ENCODE measurements around the gene LSM10. TPM values are rescaled to one million over a fixed set of nuclear protein-coding genes. Genes with fewer than 3 reads are reported as not detected.

The LSM10 gene
- total and polyA plus RNA-seq, 9 of the 15 experiments (the other 6 are each of a cell fraction or from before 2014, with no cell fraction given), result 13.2 to 146 (median 68.9) TPM

DNA sequence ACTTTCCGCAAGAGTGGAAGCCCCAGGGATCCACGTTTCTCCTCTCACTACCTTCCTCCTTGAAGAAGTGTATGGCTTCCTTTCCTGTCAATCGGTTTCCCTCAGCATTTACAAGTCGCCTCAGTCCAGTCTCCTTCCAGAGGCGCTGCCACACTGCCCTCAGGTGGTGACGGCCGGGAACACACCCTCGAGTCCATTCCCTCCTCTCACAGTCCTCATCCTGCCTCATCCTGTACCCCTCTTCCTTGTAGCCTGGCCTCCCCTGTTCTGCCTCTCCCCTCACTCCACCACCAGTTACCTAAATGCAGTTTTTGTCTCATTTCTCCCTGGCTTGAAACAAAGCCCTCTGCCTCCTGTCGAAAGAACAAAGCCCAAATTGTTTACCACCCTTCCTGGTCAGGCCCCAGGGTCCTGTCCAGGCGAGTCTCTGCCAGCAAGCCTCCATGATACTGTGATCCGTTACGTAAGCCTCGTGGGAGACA is 23.2 kb upstream of the LSM10 start (continued):
- TF ChIP-seq, protein P1, sequence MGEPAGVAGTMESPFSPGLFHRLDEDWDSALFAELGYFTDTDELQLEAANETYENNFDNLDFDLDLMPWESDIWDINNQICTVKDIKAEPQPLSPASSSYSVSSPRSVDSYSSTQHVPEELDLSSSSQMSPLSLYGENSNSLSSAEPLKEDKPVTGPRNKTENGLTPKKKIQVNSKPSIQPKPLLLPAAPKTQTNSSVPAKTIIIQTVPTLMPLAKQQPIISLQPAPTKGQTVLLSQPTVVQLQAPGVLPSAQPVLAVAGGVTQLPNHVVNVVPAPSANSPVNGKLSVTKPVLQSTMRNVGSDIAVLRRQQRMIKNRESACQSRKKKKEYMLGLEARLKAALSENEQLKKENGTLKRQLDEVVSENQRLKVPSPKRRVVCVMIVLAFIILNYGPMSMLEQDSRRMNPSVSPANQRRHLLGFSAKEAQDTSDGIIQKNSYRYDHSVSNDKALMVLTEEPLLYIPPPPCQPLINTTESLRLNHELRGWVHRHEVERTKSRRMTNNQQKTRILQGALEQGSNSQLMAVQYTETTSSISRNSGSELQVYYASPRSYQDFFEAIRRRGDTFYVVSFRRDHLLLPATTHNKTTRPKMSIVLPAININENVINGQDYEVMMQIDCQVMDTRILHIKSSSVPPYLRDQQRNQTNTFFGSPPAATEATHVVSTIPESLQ (CRISPR knock-in tag; IDR thresholded peaks at IDR 0.05), result no peak
- TF ChIP-seq ZNF384 (IDR thresholded peaks at IDR 0.05; ENCODE audit: low read depth, low read length) (peak; percentile 48; the same call in 1 of the 2 replicates), MTA3 (IDR thresholded peaks at IDR 0.05; ENCODE audit: borderline replicate concordance) (0 out of 2 replicates have a peak, but pooled peaks have one; percentile 17), XRCC5 (IDR thresholded peaks at IDR 0.05; ENCODE audit: low read depth, low read length) (peak; percentile 82; the same call in 1 of the 2 replicates), SP1 (CRISPR knock-in tag; IDR thresholded peaks at IDR 0.05) (0 out of 2 replicates have a peak, but pooled peaks have one; percentile 33), GTF2A2 (tag; IDR thresholded peaks at IDR 0.05) (no peak), KDM1A (IDR thresholded peaks at IDR 0.05) (no peak), CBX3 (IDR thresholded peaks at IDR 0.05; ENCODE audit: borderline replicate concordance in 1 of 2, low read length in 2 of 2) (0 out of 3 replicates have a peak, but pooled peaks of 1 of the 2 experiments have one; percentile 22), CTBP1 (IDR thresholded peaks at IDR 0.05; ENCODE audit: borderline replicate concordance) (peak; percentile 69; the same call in 1 of the 2 replicates), RAD21 (CRISPR knock-in tag; conservative IDR thresholded peaks at IDR 0.05 in 1 of 2, IDR thresholded peaks at IDR 0.05 in 1 of 2) (peak; percentile 97 to 99), MAZ (CRISPR knock-in tag; conservative IDR thresholded peaks at IDR 0.05 in 1 of 2, IDR thresholded peaks at IDR 0.05 in 1 of 2) (peak in 1 of 2 experiments; percentile 57; a peak in 1 of 4 replicates), SMC3 (conservative IDR thresholded peaks at IDR 0.05; ENCODE audit: insufficient read depth, low read depth, low read length) (peak; percentile 99), CREM (IDR thresholded peaks at IDR 0.05; ENCODE audit: low read depth) (peak; percentile 64; the same call in 1 of the 2 replicates), LCOR (CRISPR knock-in tag; IDR thresholded peaks at IDR 0.05) (peak; percentile 70; the same call in 1 of the 2 replicates)
- TF ChIP-seq, protein P2, sequence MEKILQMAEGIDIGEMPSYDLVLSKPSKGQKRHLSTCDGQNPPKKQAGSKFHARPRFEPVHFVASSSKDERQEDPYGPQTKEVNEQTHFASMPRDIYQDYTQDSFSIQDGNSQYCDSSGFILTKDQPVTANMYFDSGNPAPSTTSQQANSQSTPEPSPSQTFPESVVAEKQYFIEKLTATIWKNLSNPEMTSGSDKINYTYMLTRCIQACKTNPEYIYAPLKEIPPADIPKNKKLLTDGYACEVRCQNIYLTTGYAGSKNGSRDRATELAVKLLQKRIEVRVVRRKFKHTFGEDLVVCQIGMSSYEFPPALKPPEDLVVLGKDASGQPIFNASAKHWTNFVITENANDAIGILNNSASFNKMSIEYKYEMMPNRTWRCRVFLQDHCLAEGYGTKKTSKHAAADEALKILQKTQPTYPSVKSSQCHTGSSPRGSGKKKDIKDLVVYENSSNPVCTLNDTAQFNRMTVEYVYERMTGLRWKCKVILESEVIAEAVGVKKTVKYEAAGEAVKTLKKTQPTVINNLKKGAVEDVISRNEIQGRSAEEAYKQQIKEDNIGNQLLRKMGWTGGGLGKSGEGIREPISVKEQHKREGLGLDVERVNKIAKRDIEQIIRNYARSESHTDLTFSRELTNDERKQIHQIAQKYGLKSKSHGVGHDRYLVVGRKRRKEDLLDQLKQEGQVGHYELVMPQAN (IDR thresholded peaks at IDR 0.05; ENCODE audit: borderline replicate concordance), result no peak
- TF ChIP-seq, protein P3, sequence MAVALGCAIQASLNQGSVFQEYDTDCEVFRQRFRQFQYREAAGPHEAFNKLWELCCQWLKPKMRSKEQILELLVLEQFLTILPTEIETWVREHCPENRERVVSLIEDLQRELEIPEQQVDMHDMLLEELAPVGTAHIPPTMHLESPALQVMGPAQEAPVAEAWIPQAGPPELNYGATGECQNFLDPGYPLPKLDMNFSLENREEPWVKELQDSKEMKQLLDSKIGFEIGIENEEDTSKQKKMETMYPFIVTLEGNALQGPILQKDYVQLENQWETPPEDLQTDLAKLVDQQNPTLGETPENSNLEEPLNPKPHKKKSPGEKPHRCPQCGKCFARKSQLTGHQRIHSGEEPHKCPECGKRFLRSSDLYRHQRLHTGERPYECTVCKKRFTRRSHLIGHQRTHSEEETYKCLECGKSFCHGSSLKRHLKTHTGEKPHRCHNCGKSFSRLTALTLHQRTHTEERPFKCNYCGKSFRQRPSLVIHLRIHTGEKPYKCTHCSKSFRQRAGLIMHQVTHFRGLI (CRISPR knock-in tag; IDR thresholded peaks at IDR 0.05), result no peak
- TF ChIP-seq, protein P4, sequence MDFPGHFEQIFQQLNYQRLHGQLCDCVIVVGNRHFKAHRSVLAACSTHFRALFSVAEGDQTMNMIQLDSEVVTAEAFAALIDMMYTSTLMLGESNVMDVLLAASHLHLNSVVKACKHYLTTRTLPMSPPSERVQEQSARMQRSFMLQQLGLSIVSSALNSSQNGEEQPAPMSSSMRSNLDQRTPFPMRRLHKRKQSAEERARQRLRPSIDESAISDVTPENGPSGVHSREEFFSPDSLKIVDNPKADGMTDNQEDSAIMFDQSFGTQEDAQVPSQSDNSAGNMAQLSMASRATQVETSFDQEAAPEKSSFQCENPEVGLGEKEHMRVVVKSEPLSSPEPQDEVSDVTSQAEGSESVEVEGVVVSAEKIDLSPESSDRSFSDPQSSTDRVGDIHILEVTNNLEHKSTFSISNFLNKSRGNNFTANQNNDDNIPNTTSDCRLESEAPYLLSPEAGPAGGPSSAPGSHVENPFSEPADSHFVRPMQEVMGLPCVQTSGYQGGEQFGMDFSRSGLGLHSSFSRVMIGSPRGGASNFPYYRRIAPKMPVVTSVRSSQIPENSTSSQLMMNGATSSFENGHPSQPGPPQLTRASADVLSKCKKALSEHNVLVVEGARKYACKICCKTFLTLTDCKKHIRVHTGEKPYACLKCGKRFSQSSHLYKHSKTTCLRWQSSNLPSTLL (IDR thresholded peaks at IDR 0.05), result no peak
- TF ChIP-seq, protein P5, sequence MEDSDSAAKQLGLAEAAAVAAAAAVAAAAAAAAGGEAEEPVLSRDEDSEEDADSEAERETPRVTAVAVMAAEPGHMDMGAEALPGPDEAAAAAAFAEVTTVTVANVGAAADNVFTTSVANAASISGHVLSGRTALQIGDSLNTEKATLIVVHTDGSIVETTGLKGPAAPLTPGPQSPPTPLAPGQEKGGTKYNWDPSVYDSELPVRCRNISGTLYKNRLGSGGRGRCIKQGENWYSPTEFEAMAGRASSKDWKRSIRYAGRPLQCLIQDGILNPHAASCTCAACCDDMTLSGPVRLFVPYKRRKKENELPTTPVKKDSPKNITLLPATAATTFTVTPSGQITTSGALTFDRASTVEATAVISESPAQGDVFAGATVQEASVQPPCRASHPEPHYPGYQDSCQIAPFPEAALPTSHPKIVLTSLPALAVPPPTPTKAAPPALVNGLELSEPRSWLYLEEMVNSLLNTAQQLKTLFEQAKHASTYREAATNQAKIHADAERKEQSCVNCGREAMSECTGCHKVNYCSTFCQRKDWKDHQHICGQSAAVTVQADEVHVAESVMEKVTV (CRISPR knock-in tag; IDR thresholded peaks at IDR 0.05), result peak; percentile 95

Measured in K562 (cell line).